Measurements from ENCODE around the gene IFNA21.
"Not testable (repeated sequence)": the region's sequence is repeated elsewhere in the genome, so short reads cannot be mapped to it uniquely, and the experiment has no call there.

IFNA21 gene

GRCh38 chr9:21144603-21145002 lies 21.9 kb downstream of the IFNA21 start:
- no peak for DNase-seq (ENCODE audit: low read depth in 2 of 2, low spot score in 1 of 2)

GRCh38 chr9:21141427-21141882 lies 25.0 kb downstream of the IFNA21 start, which contains the start of gene IFNW1:
Gene IFNW1, minus strand, starts transcription at chr9:21141832. Its CDS starts 262 bp downstream, at chr9:21141570.
- DNase-seq (ENCODE audit: low read depth in 2 of 2, low spot score in 1 of 2), result no peak

GRCh38 chr9:21137020-21137419 lies 29.4 kb downstream of the IFNA21 start:
- no peak for DNase-seq (ENCODE audit: low read depth in 2 of 2, low spot score in 1 of 2)

- no peak for DNase-seq (ENCODE audit: low read depth in 2 of 2, low spot score in 1 of 2)
Measured at GRCh38 chr9:21135736-21136135, 30.7 kb downstream of the IFNA21 start.

- not testable (repeated sequence) for DNase-seq (ENCODE audit: low read depth in 2 of 2, low spot score in 1 of 2)
Measured at GRCh38 chr9:21128186-21128585, 38.3 kb downstream of the IFNA21 start.

GRCh38 chr9:21121595-21122251 lies 44.7 kb downstream of the IFNA21 start:
- no peak for DNase-seq (ENCODE audit: low read depth in 2 of 2, low spot score in 1 of 2)

- no peak for DNase-seq (ENCODE audit: low read depth in 2 of 2, low spot score in 1 of 2)
Measured at GRCh38 chr9:21121079-21121478, 45.4 kb downstream of the IFNA21 start.

- DNase-seq (ENCODE audit: low read depth in 2 of 2, low spot score in 1 of 2), result no peak
Measured at GRCh38 chr9:21119093-21119770, 47.2 kb downstream of the IFNA21 start.

Measured in stimulated activated CD8-positive, alpha-beta memory T cell treated with anti-CD3 and anti-CD28 coated beads, Interleukin-4, amount 100 ng/mL, for 1 hour (primary cell).